ENCODE results near the gene ZBTB1. TPM values are rescaled to one million over a fixed set of nuclear protein-coding genes. Genes with fewer than 3 reads are reported as not detected.

ZBTB1 gene
- total RNA-seq, 3 donors from 2014 or later: 53.0 to 69.1 (median 66.9) TPM

GRCh38 chr14:64467566-64467965, 37.0 kb upstream of the ZBTB1 start:
- TF ChIP-seq POLR2A (IDR thresholded peaks at IDR 0.05): no peak
- TF ChIP-seq CTCF (IDR thresholded peaks at IDR 0.05): no peak
- no peak for TF ChIP-seq POLR2AphosphoS5 (IDR thresholded peaks at IDR 0.05)
- Histone ChIP-seq H3K4me3 (no peak overlapping the region), H3K9me3 (no peaks in the 10 kb centered on the region), H3K27me3 (no peaks in the 10 kb centered on the region), H3K27ac (no peak overlapping the region), H3K4me1 (no peaks in the 10 kb centered on the region), H3K36me3 (no peaks in the 10 kb centered on the region)
- intact Hi-C loops (cut with DNase I; ENCODE audit: low total_unique reads): no loop called here
- DNase-seq (ENCODE audit: low spot score in 2 of 2): no peak

- no peak overlapping the region for H3K27ac ChIP-seq
- no peaks in the 10 kb centered on the region for H3K4me1 ChIP-seq
- no peaks in the 10 kb centered on the region for H3K36me3 ChIP-seq
- TF ChIP-seq POLR2A (IDR thresholded peaks at IDR 0.05) (no peak), POLR2AphosphoS5 (IDR thresholded peaks at IDR 0.05) (no peak), CTCF (IDR thresholded peaks at IDR 0.05) (no peak)
- H3K4me3 ChIP-seq: no peak overlapping the region
- intact Hi-C loops (cut with DNase I; ENCODE audit: low total_unique reads): no loop called here
- DNase-seq (ENCODE audit: low spot score in 2 of 2): no peak
- H3K27me3 ChIP-seq: no peaks in the 10 kb centered on the region
- H3K9me3 ChIP-seq: no peaks in the 10 kb centered on the region
These were observed 36.1 kb upstream of the ZBTB1 start for GRCh38 chr14:64468451-64468850.

- TF ChIP-seq CTCF (IDR thresholded peaks at IDR 0.05) (no peak), POLR2AphosphoS5 (IDR thresholded peaks at IDR 0.05) (no peak), POLR2A (IDR thresholded peaks at IDR 0.05) (no peak)
- Histone ChIP-seq H3K36me3 (no peaks in the 10 kb centered on the region), H3K27me3 (no peaks in the 10 kb centered on the region), H3K9me3 (no peaks in the 10 kb centered on the region), H3K27ac (no peak overlapping the region), H3K4me1 (no peaks in the 10 kb centered on the region), H3K4me3 (no peak overlapping the region)
- intact Hi-C loops (cut with DNase I; ENCODE audit: low total_unique reads): no loop called here
- no peak for DNase-seq (ENCODE audit: low spot score in 2 of 2)
These were observed 30.5 kb upstream of the ZBTB1 start for GRCh38 chr14:64474041-64474440.

GRCh38 chr14:64474698-64475097, 29.9 kb upstream of the ZBTB1 start:
- H3K36me3 ChIP-seq: no peaks in the 10 kb centered on the region
- intact Hi-C loops (cut with DNase I; ENCODE audit: low total_unique reads): no loop called here
- H3K27ac ChIP-seq: no peak overlapping the region
- no peaks in the 10 kb centered on the region for H3K4me1 ChIP-seq
- DNase-seq (ENCODE audit: low spot score in 2 of 2): no peak
- H3K9me3 ChIP-seq: no peaks in the 10 kb centered on the region
- H3K4me3 ChIP-seq: no peak overlapping the region
- TF ChIP-seq POLR2AphosphoS5 (IDR thresholded peaks at IDR 0.05) (no peak), CTCF (IDR thresholded peaks at IDR 0.05) (no peak), POLR2A (IDR thresholded peaks at IDR 0.05) (no peak)
- H3K27me3 ChIP-seq: no peaks in the 10 kb centered on the region

- no peaks in the 10 kb centered on the region for H3K27me3 ChIP-seq
- DNase-seq (ENCODE audit: low spot score in 2 of 2): no peak
- H3K4me1 ChIP-seq: no peaks in the 10 kb centered on the region
- H3K4me3 ChIP-seq: no peak overlapping the region
- no peak overlapping the region for H3K27ac ChIP-seq
- no peaks in the 10 kb centered on the region for H3K9me3 ChIP-seq
- intact Hi-C loops (cut with DNase I; ENCODE audit: low total_unique reads): no loop called here
- TF ChIP-seq POLR2AphosphoS5 (IDR thresholded peaks at IDR 0.05) (no peak), CTCF (IDR thresholded peaks at IDR 0.05) (no peak), POLR2A (IDR thresholded peaks at IDR 0.05) (no peak)
- no peaks in the 10 kb centered on the region for H3K36me3 ChIP-seq
These were observed 28.8 kb upstream of the ZBTB1 start for GRCh38 chr14:64475585-64476273.

Data from breast epithelium (tissue), 4 donors.